GM19099 (cell line): Measurements from ENCODE around the gene CAMK2N2.

ENCODE experiments used
- POLR2A ChIP-seq: IDR thresholded peaks from 3 replicates; pipeline ENCODE4 v1.6.1; 2011; ENCODE audit warnings: low read depth; ENCODE audit not compliant: insufficient read length; ENCODE audit errors: extremely low read depth

Gene CAMK2N2

GRCh38 chr3:184222521-184222920 is 38.8 kb downstream of the CAMK2N2 start:
- TF ChIP-seq POLR2A: no peak

DNA sequence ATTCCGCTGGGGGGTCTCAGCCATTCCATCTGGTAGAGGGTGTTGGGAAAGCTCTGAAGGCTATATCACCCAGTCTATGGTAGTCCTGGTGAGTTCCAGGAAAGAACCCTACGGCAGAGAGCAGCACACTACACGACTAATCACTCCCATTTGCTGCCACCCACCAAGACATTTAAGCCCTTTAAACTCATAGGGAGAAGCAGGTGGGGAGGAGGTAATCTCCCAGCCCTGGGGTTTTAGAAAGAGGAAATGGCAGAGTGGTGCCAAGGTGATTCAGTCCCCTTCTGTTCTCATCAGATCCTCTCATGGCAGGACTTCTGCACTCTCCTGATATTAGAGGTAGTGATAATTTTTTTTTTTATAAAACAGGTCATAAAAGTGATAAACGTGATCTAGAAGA is 42.5 kb downstream of the CAMK2N2 start:
- TF ChIP-seq POLR2A: no peak

DNA sequence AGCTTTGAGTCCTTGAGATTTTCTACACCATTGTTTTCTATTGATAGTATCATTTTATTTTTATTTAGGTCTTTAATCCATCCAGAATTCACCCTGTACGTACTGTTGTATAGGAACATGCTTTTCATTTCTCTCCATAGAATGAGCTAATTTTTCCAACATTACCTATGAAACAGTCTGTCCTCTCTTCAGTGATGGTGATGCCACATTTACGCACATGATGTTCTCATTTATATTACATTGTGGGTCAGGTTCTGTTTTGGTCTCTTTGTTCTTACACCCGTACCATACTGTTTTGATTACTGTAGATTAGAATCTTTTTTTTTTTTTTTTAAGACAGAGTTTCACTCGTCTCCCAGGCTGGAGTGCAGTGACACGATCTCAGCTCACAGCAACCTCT is 49.6 kb downstream of the CAMK2N2 start:
- no peak for TF ChIP-seq POLR2A

DNA sequence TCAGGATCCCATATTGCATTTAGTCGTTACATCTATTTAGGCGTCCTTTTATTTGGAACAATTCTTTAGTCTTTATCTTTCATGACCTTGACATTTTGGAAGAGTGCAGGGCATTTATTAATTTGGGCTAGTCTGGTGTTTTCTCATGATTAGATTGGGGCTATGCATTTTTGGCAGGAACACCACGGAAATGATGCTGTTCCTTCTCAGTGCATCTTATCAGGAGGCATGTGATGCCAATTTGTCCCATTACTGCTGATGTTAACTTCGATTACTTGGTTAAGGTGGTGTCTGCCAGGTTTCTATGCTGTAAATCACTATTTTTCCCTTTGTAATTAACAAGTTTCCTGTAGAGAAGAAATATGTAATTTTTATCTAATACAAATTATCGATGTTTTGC is 50.1 kb downstream of the CAMK2N2 start:
- no peak for TF ChIP-seq POLR2A
